Measurements from ENCODE around the gene LEMD1.
"Not testable (repeated sequence)": the region's sequence is repeated elsewhere in the genome, so short reads cannot be mapped to it uniquely, and the experiment has no call there.

Gene LEMD1

GRCh38 chr1:205379056-205379455, 42.8 kb downstream of the LEMD1 start:
- no peak for DNase-seq (ENCODE audit: low spot score)

- no peak for DNase-seq (ENCODE audit: low spot score)
These were observed 44.5 kb downstream of the LEMD1 start for GRCh38 chr1:205377355-205377754.

- DNase-seq (ENCODE audit: low spot score) = no peak
These were observed 45.1 kb downstream of the LEMD1 start for GRCh38 chr1:205376739-205377138.

GRCh38 chr1:205375835-205376545, 45.9 kb downstream of the LEMD1 start:
- peak; percentile 65 for DNase-seq (ENCODE audit: low spot score)

GRCh38 chr1:205374210-205375078, 47.4 kb downstream of the LEMD1 start:
- no peak for DNase-seq (ENCODE audit: low spot score)

- no peak for DNase-seq (ENCODE audit: low spot score)
These were observed 48.1 kb downstream of the LEMD1 start for GRCh38 chr1:205373798-205374175.

- no peak for DNase-seq (ENCODE audit: low spot score)
These were observed 48.6 kb downstream of the LEMD1 start for GRCh38 chr1:205373022-205373797.

GRCh38 chr1:205371871-205372660, 49.8 kb downstream of the LEMD1 start:
- no peak for DNase-seq (ENCODE audit: low spot score)

- DNase-seq (ENCODE audit: low spot score) = no peak
These were observed 51.1 kb downstream of the LEMD1 start for GRCh38 chr1:205370780-205371179.

- DNase-seq (ENCODE audit: low spot score) = no peak
These were observed 52.1 kb downstream of the LEMD1 start for GRCh38 chr1:205369701-205370123.

- no peak for DNase-seq (ENCODE audit: low spot score)
These were observed 53.4 kb downstream of the LEMD1 start for GRCh38 chr1:205368478-205368877.

GRCh38 chr1:205365945-205366463, 55.9 kb downstream of the LEMD1 start:
- no peak for DNase-seq (ENCODE audit: low spot score)

GRCh38 chr1:205365086-205365485, 56.8 kb downstream of the LEMD1 start:
- DNase-seq (ENCODE audit: low spot score) = not testable (repeated sequence)

- DNase-seq (ENCODE audit: low spot score) = no peak
These were observed 61.0 kb downstream of the LEMD1 start for GRCh38 chr1:205360891-205361290.

- peak; percentile 72 for DNase-seq (ENCODE audit: low spot score)
These were observed 61.9 kb downstream of the LEMD1 start for GRCh38 chr1:205359771-205360565.

- no peak for DNase-seq (ENCODE audit: low spot score)
These were observed 63.3 kb downstream of the LEMD1 start for GRCh38 chr1:205358579-205358978.

GRCh38 chr1:205357567-205357966, 64.3 kb downstream of the LEMD1 start:
- DNase-seq (ENCODE audit: low spot score) = no peak

GRCh38 chr1:205356440-205357139, 65.3 kb downstream of the LEMD1 start, which contains the start of gene KLHDC8A:
Gene KLHDC8A (minus strand): TSS chr1:205356922. CDS start chr1:205343604, 13,318 bp downstream.
- peak; percentile 73 for DNase-seq (ENCODE audit: low spot score)

GRCh38 chr1:205355075-205355453, 66.8 kb downstream of the LEMD1 start:
- no peak for DNase-seq (ENCODE audit: low spot score)
